ENCODE data around the gene TMEM72.

The TMEM72 gene

DNA sequence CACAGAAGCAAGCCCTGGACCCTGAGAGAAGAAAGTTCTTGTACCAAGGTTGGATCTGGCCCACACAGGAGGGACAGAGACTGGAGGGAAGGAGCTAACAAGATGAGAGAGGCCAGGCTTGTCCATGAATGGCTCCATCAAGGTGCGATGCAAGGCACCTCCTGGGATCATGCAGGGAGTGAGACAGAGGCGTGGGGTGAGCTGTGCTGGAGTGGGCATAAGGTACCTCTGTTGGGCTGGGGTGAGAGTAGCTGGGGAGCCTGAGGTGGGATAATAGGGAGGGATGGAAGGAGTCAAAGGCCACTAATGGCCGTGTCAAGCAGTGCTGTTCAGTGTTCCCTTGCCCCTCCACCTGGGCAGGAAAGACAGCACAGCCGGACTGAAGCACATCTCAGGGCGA lies 9.9 kb downstream of the TMEM72 start:
- no peak for DNase-seq

DNA sequence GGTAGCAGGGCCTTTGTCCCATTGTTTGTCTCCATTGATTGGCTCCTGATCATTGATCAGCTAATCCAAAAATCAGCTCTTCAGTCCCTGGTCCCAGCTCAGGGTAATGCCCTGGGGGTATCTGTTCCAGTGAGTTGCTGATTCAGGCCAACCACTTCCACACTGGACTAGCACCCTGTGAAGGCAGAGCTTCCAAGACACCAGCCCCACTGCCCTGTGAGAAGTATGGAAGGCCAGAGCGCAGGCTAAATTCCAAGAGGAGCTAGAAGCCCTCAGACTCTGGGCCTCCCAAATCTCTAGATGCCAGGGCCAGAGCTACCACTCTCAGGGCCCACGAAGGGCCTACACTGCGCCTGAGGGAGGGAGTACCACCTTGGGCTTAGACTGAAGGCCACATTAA lies 10.4 kb downstream of the TMEM72 start:
- no peak for DNase-seq

DNA sequence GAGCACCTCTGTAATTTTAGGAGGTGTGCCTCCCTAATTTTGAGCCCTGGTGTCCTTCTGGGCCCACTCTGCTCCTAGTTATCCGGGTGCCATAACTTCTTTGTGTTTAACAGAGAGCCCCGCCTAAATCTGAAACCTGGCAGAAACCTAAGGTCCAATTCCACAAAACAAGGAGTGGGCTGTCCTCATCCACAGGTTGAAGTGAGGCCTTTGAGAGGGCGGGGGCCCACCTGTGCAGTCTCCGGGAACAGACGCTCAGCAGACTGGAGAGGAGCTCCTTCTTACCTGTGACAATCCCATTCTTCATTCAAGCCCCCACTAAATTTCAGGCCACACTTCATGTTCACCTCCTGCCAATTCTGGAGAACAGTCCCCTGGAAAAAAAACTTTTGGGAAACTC lies 10.9 kb downstream of the TMEM72 start:
- DNase-seq = no peak

GRCh38 chr10:44922796-44923545 lies 11.8 kb downstream of the TMEM72 start:
- no peak for DNase-seq

DNA sequence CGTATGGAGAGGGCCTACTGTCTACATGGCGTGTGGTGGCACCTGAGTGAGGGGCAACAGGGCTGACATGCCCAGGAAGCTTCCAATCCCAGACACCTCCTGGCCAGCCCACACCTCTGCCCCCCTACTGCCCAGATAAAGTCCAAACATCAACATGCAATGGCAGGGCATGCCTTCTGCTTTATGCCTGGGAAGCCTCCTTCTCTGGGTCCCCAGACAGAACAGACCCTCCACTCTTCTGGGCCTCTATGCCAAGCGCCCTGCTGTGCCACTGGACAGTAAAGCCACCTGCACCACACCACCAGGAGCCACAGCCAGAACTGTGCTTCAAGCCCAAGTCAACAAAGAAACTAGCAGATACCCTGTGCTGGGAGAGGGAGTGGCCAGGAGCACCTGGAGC lies 12.5 kb downstream of the TMEM72 start:
- no peak for DNase-seq

- no peak for DNase-seq
Measured at GRCh38 chr10:44924261-44925040, 13.3 kb downstream of the TMEM72 start.

DNA sequence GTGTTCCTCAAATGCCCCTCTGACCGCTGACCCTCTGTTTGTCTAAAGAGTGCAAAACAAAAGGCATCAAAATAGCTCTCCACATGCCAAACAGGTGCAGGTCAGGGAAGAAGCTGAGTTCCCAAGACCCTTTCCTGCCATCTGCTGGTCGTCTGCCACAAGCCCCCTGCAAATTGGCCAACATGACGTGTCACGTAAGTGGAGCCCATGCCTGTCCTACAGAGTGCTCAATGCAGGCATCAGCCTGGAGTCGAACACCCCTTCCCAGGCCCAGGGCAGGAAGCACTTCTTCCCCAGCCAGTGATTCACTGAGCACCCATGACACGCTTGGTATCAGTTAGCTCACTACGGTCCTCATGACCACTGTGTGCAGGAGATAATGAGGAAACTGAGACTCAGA lies 14.1 kb downstream of the TMEM72 start:
- no peak for DNase-seq

GRCh38 chr10:44925811-44926750 lies 14.9 kb downstream of the TMEM72 start:
- no peak for DNase-seq

GRCh38 chr10:44926751-44927351 lies 15.7 kb downstream of the TMEM72 start:
- no peak for DNase-seq

- DNase-seq = no peak
Measured at GRCh38 chr10:44927352-44927751, 16.2 kb downstream of the TMEM72 start.

DNA sequence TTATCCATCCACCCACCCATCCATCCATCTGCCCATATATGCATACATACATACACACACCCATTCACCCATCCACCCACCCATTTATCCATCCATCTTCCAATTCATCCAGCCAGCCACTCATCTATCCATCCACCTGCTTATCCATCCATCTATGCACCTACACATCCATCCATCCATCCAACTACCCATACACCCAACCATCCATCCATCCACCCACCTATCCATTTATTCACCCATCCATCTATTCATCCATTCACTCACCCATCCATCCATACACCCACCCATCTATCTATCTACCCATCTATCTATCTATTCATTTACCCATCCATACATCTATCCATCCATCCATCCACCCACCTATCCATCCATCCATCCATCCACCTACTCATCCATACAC lies 17.3 kb downstream of the TMEM72 start:
- no peak for DNase-seq

GRCh38 chr10:44929356-44930255 lies 18.5 kb downstream of the TMEM72 start:
- no peak for DNase-seq

- no peak for DNase-seq
Measured at GRCh38 chr10:44930904-44931620, 19.9 kb downstream of the TMEM72 start.

DNA sequence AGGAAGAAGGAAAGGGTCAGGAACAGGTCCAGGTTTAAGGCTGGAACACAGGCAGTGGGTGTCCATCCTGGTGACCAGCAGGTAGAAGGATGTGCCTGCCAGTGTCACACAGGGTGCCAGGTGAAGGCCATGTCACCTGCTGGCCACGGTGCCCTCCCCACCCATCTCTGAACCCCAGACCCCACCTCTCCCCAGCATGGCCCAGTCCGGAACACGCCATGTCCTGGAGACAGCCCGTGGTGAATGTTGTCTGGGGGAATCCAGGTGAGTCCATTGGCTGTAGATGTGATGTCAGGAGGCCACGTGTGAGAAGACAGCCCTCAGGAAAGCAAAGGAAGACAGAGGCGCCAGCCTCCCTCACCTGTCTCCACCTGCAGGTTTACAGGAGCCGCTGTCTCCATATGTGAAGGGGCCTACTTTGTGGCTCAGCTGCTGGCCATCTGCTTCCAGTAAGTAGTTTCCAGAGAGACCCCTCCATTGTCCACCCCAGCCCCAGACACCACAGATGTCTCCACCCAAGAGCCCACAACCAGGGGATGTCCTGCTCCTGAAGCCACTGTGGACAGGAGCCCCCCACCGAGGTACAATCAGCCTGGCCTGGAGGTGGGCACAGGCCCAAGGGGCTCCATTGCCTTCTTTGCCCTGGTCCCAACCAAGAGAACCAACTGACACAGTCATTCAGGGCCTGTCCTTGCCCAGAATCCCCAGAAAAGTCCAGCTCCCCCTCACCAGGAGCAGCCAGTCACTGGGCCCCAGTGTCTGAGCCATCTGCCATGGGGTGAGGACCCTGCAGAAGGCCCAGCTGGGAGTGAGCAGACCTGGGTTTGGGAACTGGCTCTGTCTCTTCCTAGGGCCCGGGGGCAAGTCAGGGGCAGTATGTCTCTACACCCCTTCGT lies 20.7 kb downstream of the TMEM72 start:
- DNase-seq = no peak

GRCh38 chr10:44932517-44933450 lies 21.6 kb downstream of the TMEM72 start:
- DNase-seq = peak; percentile 81

GRCh38 chr10:44933451-44934321 lies 22.5 kb downstream of the TMEM72 start:
- no peak for DNase-seq

- no peak for DNase-seq
Measured at GRCh38 chr10:44934416-44935200, 23.5 kb downstream of the TMEM72 start.

Measured in CD4-positive, alpha-beta T cell treated with Interleukin-21 for 1 hour (primary cell).